Lower leg skin (tissue), 4 donors: ENCODE measurements around the gene GZMM. TPM values are rescaled to one million over a fixed set of nuclear protein-coding genes. Genes with fewer than 3 reads are reported as not detected.

Experiments
- DNase-seq, 2 donors: peaks; one replicate each; pipeline ENCODE4 v3.0.0-alpha.2; 2019; ENCODE audit warnings: low spot score in 2 of 2
- H3K4me3 ChIP-seq: fragments of 200-600 bp; sonication (generic); 2 replicates; pipeline ENCODE4 v1.5.1; 2017; ENCODE audit warnings: mild to moderate bottlenecking, low read depth; ENCODE audit not compliant: poor library complexity, severe bottlenecking
- POLR2A ChIP-seq, 2 donors: fragments of 450-650 bp; IDR thresholded peaks; one replicate each; pipeline ENCODE4 v1.6.1; 2016 to 2017; ENCODE audit warnings: antibody characterized with exemption in 2 of 2, mild to moderate bottlenecking in 1 of 2, moderate library complexity in 1 of 2
- WGBS, 2 donors: methylation state at CpG; one replicate each; pipeline ENCODE4 v1.1.5; 2018; 5-methylcytosine and 5-hydroxymethylcytosine counted together
- intact Hi-C: fragments of 100-400 bp; cut with DNase I; formaldehyde crosslinking; loops from one replicate; pipeline ENCODE4 v1.15.0; 2023; ENCODE audit warnings: low total_unique reads
- total RNA-seq, 4 donors: library from RNA; depleted of rRNA; stranded (reverse); fragments of >200 nt; gene quantifications; one replicate each; pipeline ENCODE4 v1.1.0, GENCODE V29; 2016
- TF ChIP-seq, protein P1 (sequence below), 3 donors: fragments of 450-650 bp; IDR thresholded peaks; one replicate each; pipeline ENCODE4 v1.5.1; 2016; ENCODE audit warnings: antibody characterized with exemption in 3 of 3, mild to moderate bottlenecking in 3 of 3, moderate library complexity in 2 of 3

The GZMM gene
- 1 to 10 TPM in 2 of 4 donors, under 1 TPM in 1, not detected in 1; 0.29 to 1.5 (median 1.3) TPM for total RNA-seq

DNA sequence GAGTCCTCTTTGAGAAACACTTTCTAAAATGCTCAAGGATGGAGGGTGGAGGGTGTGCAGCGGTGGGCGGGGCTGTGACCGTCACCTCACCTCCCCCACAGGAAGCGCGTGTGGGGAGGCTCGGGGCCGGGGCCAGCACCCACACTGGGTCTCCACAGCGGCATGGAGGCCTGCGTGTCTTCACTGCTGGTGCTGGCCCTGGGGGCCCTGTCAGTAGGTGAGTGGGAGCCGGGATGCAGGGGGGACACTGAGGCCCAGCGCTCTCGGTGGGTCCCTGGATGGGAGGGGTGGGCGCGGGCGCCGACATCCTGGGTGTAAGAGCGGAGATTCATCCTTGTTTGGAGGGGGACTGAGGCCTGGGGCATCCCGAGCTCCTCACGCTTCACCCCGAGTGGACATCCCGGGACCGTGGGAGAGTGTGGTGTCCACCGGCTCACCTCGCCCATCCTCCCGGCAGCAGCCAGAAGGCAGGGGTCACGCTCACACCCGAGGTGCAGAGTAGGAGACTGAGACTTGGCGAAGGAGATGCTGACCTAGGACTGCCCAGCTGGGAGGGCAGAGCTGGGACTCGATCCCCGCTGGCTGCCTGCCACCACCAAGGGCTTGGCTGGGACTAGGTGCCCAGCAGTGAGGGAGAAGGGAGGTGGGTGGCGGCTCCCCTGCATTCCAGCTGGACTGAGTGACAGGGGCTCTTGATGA lies at the start of gene GZMM:
Gene GZMM (plus strand): TSS at position 144 of the 699 bp plus-strand sequence. CDS start 19 bp downstream, at position 163.
- no peak for TF ChIP-seq POLR2A (IDR thresholded peaks at IDR 0.05)
- TF ChIP-seq, protein P1, sequence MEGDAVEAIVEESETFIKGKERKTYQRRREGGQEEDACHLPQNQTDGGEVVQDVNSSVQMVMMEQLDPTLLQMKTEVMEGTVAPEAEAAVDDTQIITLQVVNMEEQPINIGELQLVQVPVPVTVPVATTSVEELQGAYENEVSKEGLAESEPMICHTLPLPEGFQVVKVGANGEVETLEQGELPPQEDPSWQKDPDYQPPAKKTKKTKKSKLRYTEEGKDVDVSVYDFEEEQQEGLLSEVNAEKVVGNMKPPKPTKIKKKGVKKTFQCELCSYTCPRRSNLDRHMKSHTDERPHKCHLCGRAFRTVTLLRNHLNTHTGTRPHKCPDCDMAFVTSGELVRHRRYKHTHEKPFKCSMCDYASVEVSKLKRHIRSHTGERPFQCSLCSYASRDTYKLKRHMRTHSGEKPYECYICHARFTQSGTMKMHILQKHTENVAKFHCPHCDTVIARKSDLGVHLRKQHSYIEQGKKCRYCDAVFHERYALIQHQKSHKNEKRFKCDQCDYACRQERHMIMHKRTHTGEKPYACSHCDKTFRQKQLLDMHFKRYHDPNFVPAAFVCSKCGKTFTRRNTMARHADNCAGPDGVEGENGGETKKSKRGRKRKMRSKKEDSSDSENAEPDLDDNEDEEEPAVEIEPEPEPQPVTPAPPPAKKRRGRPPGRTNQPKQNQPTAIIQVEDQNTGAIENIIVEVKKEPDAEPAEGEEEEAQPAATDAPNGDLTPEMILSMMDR (IDR thresholded peaks at IDR 0.05): no peak
- no peak within 1 kb of the TSS for H3K4me3 ChIP-seq
- WGBS, 2 donors: 59 to 62% methylated on average over 22 to 24 of the region's 31 CpGs
- no peak for DNase-seq
- intact Hi-C loops: no loop called here

DNA sequence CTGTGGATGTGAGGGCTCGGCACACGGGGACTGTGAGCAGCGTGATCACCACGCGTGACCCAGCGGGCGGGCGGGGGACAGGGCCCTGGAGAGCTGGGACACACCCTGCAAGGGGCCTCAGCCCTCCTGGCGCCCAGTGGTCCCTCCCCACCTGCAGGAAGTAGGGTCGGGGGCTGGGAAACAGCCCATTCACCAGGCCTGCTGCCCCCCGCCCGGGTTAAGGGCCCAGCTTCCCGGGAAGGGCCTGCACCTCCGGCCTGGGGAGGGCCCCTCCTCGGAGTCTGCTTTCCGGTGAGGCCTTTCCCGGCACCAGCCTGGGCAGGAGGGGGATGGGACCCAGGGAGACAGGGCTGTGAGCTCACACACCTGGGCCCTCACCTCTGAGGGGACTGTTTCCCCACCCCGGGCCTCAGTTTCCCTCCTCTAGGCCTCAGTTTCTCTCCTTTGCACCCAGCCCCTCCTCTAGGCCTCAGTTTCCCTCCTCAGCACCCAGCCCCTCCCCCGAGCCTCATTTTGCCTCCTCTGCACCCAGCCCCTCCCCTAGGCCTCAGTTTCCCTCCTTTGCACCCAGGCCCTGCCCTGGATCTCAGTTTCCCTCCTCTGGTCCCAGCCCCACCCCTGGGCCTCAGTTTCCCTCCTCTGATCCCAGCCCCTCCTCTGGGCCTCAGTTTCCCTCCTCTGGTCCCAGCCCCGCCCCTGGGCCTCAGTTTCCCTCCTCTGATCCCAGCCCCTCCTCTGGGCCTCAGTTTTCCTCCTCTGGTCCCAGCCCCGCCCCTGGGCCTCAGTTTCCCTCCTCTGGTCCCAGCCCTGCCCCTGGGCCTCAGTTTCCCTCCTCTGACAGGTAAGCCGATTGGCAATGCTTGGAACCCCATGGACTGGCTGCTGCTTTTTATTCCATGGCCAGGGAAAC lies 49.4 kb upstream of the GZMM start:
- no peak overlapping the region for H3K4me3 ChIP-seq
- TF ChIP-seq, protein P1 (IDR thresholded peaks at IDR 0.05): no peak
- TF ChIP-seq POLR2A (IDR thresholded peaks at IDR 0.05): no peak
- 39 to 40% methylated on average over 17 to 20 of the region's 22 CpGs for WGBS, 2 donors
- intact Hi-C loops: no loop called here
- DNase-seq: no peak

DNA sequence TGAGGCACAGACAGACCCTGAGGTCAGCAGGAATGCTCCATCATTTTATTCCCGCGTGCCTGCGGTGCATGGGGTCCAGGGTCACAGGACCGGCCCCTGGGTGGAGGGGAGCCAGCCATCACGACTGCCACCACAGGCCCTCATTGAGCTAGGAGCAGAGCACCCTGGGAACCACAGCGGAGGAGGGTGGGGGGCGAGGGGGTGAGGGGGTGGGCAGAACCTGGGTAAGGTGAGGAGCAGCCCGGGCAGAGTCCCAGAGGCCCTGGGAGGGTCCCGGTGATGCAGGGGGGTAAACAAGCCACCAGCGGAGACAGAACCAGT lies 48.8 kb upstream of the GZMM start:
- WGBS, 2 donors: 54 to 55% methylated on average over 10 of the region's 10 CpGs
- TF ChIP-seq, protein P1 (IDR thresholded peaks at IDR 0.05): no peak
- no peak for TF ChIP-seq POLR2A (IDR thresholded peaks at IDR 0.05)
- no peak for DNase-seq
- intact Hi-C loops: no loop called here
- no peak overlapping the region for H3K4me3 ChIP-seq

DNA sequence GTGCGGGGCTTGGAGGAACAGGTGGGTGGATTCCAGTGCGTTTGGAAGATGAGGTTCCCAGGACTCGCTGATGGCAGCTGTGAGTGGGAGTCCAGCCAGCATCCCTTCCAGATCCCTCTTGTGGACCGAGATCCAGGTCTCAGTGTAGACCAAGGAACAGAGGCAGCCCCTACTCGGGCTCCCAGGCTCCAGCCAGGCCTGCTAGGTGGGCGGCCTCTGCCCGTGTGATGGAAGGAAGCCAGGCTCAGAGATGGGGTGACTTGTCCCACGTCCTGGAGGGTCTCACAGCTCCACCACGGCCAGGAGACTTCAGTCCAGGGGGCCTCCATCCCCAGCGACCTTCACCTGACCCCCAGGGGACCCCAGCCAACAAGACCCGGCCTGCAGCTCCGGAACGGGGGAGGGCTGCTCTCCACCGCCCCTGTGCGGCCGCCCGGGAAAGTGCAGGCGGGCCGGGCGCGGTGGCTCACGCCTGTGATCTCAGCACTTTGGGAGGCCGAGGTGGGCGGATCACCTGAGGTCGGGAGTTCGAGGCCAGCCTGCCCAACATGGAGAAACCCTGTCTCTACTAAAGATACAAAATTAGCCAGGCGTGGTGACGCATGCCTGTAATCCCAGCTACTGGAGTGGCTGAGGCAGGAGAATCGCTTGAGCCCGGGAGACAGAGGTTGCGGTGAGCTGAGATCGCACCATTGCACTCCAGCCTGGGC lies 48.3 kb upstream of the GZMM start:
- no peak for DNase-seq
- H3K4me3 ChIP-seq: no peak overlapping the region
- intact Hi-C loops: no loop called here
- 15 to 19% methylated on average over 23 to 29 of the region's 32 CpGs for WGBS, 2 donors
- no peak for TF ChIP-seq POLR2A (IDR thresholded peaks at IDR 0.05)
- TF ChIP-seq, protein P1 (IDR thresholded peaks at IDR 0.05): no peak

DNA sequence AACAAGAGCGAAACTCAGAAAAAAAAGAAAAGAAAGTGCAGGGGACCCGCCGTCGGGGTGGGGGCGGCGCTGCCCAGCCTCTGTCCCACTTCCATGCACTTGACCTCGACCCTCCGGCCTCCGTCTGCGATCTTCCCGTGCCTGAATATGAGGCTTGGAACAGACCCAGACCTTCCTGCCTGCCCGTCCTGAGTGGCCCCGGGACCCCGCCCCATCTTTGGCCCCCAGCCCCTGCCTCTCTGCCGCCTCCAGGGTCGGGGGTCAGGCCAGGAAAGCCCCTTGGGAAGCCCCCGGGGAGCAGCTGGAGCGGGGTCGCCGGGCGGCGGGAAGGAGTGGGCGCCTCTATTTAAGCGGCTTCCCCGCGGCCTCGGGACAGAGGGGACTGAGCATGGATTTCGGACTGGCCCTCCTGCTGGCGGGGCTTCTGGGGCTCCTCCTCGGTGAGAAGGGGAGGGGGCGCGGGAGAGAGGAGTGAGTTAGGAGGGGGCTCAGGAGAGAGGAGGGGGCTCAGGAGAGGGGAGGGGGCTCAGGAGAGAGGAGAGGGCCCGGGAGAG lies 47.7 kb upstream of the GZMM start, which contains the start of gene MADCAM1:
Gene MADCAM1 (plus strand): TSS at position 375 of the 554 bp plus-strand sequence. CDS start 14 bp downstream, at position 389.
- no peak within 1 kb of the TSS for H3K4me3 ChIP-seq
- intact Hi-C loops: no loop called here
- WGBS, 2 donors: 4 to 14% methylated on average over 19 to 27 of the region's 33 CpGs
- TF ChIP-seq POLR2A (IDR thresholded peaks at IDR 0.05): no peak
- TF ChIP-seq, protein P1 (IDR thresholded peaks at IDR 0.05): no peak
- DNase-seq: no peak
